Measurements from ENCODE around the gene CLEC5A.
"Not testable (repeated sequence)": the region's sequence is repeated elsewhere in the genome, so short reads cannot be mapped to it uniquely, and the experiment has no call there.

Gene CLEC5A

GRCh38 chr7:141945356-141945755, 1.4 kb downstream of the CLEC5A start:
- no peak for DNase-seq

- no peak for DNase-seq
Observed at GRCh38 chr7:141944811-141945210, 2.0 kb downstream of the CLEC5A start.

- no peak for DNase-seq
Observed at GRCh38 chr7:141943846-141944245, 2.9 kb downstream of the CLEC5A start.

GRCh38 chr7:141941075-141941474, 5.7 kb downstream of the CLEC5A start:
- no peak for DNase-seq

- DNase-seq: no peak
Observed at GRCh38 chr7:141930211-141930610, 16.6 kb downstream of the CLEC5A start.

- no peak for DNase-seq
Observed at GRCh38 chr7:141928845-141929195, 18.0 kb downstream of the CLEC5A start.

GRCh38 chr7:141928146-141928844, 18.5 kb downstream of the CLEC5A start:
- DNase-seq: no peak

- no peak for DNase-seq
Observed at GRCh38 chr7:141920281-141920680, 26.5 kb downstream of the CLEC5A start.

- no peak for DNase-seq
Observed at GRCh38 chr7:141916099-141916498, 30.7 kb downstream of the CLEC5A start, which contains the start of gene OR9A4. OR9A4 (plus strand) TSS chr7:141916399; CDS start chr7:141918876, 2,477 bp downstream.

- no peak for DNase-seq
Observed at GRCh38 chr7:141915565-141915964, 31.2 kb downstream of the CLEC5A start.

GRCh38 chr7:141911391-141911790, 35.4 kb downstream of the CLEC5A start:
- no peak for DNase-seq

- DNase-seq: no peak
Observed at GRCh38 chr7:141906285-141906684, 40.5 kb downstream of the CLEC5A start.

GRCh38 chr7:141899366-141899765, 47.4 kb downstream of the CLEC5A start:
- DNase-seq: not testable (repeated sequence)

- no peak for DNase-seq
Observed at GRCh38 chr7:141891336-141891735, 55.4 kb downstream of the CLEC5A start.

GRCh38 chr7:141889321-141889720, 57.5 kb downstream of the CLEC5A start:
- DNase-seq: no peak

GRCh38 chr7:141884539-141885225, 62.1 kb downstream of the CLEC5A start:
- DNase-seq: no peak

GRCh38 chr7:141880960-141881359, 65.8 kb downstream of the CLEC5A start:
- DNase-seq: no peak

- DNase-seq: no peak
Observed at GRCh38 chr7:141877365-141877764, 69.4 kb downstream of the CLEC5A start.
